ENCODE data around the gene CDH6. TPM values are rescaled to one million over a fixed set of nuclear protein-coding genes. Genes with fewer than 3 reads are reported as not detected.

Gene CDH6
- total RNA-seq, 4 donors from 2014 or later = 1.3 to 6.8 (median 2.2) TPM

- TF ChIP-seq, protein P1, sequence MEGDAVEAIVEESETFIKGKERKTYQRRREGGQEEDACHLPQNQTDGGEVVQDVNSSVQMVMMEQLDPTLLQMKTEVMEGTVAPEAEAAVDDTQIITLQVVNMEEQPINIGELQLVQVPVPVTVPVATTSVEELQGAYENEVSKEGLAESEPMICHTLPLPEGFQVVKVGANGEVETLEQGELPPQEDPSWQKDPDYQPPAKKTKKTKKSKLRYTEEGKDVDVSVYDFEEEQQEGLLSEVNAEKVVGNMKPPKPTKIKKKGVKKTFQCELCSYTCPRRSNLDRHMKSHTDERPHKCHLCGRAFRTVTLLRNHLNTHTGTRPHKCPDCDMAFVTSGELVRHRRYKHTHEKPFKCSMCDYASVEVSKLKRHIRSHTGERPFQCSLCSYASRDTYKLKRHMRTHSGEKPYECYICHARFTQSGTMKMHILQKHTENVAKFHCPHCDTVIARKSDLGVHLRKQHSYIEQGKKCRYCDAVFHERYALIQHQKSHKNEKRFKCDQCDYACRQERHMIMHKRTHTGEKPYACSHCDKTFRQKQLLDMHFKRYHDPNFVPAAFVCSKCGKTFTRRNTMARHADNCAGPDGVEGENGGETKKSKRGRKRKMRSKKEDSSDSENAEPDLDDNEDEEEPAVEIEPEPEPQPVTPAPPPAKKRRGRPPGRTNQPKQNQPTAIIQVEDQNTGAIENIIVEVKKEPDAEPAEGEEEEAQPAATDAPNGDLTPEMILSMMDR (IDR thresholded peaks at IDR 0.05; ENCODE audit: low read depth) = no peak
Measured at GRCh38 chr5:31362931-31363568, 169.6 kb downstream of the CDH6 start.

DNA sequence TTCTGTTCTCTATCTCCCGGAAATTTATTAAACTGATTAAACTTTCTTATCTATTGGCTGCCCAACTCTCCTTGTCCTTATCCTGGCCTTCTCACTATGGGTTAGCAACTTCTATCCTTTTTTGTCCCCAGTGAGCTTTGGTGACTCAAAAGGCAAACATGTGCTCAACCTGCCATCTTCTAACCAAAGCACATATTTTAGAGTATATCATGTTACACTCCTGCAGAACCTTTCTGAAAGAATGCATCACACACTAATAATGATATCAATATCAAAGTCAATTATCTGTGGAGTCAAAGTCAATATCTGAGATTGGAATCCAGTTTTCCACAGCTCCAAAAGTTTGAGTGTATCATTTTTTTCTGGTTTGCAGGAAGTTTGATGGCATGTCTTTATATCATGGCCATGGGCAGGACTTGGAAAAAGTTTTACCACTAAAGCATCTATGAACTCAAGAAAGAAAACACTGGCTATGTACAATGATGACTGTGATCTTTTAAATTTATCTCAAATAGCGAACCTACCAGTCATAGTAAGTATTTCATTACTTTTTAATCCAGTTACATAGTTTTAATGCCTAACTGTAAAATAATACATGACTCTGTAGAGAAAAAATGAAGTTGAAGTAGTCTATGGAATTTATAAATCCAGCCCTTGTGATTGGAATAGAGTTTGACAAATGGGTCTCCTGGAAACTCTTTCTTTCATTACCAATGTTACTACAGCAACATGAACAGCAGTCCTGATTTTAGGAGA is 171.6 kb downstream of the CDH6 start:
- TF ChIP-seq, protein P1 (IDR thresholded peaks at IDR 0.05; ENCODE audit: low read depth) = no peak

GRCh38 chr5:31365776-31366175 is 172.3 kb downstream of the CDH6 start:
- TF ChIP-seq, protein P1 (IDR thresholded peaks at IDR 0.05; ENCODE audit: low read depth) = no peak

GRCh38 chr5:31366941-31367340 is 173.5 kb downstream of the CDH6 start:
- TF ChIP-seq, protein P1 (IDR thresholded peaks at IDR 0.05; ENCODE audit: low read depth) = no peak

DNA sequence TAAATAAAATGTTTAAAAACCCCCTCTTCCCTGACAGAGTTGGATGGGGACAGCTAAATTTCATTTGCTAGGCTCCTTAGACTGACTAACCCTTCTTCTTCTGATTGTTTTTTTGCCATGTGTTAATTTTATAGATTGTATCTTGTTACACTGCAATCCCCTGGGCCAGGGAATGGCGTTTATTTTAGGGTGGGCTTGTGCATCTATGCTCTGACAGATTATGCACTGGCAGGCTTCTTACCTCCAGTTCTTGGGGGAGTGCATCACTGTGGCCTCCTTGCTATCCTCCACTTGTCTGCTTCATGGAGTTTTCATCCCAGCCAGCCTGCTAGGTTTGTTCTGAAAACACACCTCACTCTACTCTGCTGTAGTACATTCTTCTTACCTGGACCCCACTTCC is 178.6 kb downstream of the CDH6 start:
- TF ChIP-seq, protein P1 (IDR thresholded peaks at IDR 0.05; ENCODE audit: low read depth) = no peak

- TF ChIP-seq, protein P1 (IDR thresholded peaks at IDR 0.05; ENCODE audit: low read depth) = no peak
Measured at GRCh38 chr5:31375999-31376720, 182.7 kb downstream of the CDH6 start.
